Measurements from ENCODE around the gene AUTS2.

GRCh38 chr7:70725448-70725847 lies 1127.2 kb downstream of the AUTS2 start:
- TF ChIP-seq CTCF (IDR thresholded peaks at IDR 0.05) (no peak), POLR2A (IDR thresholded peaks at IDR 0.05) (no peak)
